Astrocyte of the spinal cord (primary cell): ENCODE measurements around the gene CFAP70.
"Not testable (repeated sequence)": the region's sequence is repeated elsewhere in the genome, so short reads cannot be mapped to it uniquely, and the experiment has no call there.

ENCODE experiments used
- DNase-seq: peaks from one replicate; pipeline ENCODE4 v3.0.0; 2011; ENCODE audit warnings: low read depth, low spot score
- H3K4me3 ChIP-seq: 2 replicates; pipeline ENCODE4 v1.5.1; 2011; ENCODE audit warnings: low read depth, mild to moderate bottlenecking, low read length, moderate library complexity
- in situ Hi-C: cut with HindIII; loops from 2 replicates; pipeline ENCODE4 v1.10.0; 2017; ENCODE audit warnings: low sequenced_read_pairs
- TF ChIP-seq, protein P1 (sequence below): IDR thresholded peaks from 2 replicates; pipeline ENCODE4 v1.5.1; 2012; ENCODE audit warnings: low read depth, mild to moderate bottlenecking, low read length, inconsistent platforms

The CFAP70 gene

DNA sequence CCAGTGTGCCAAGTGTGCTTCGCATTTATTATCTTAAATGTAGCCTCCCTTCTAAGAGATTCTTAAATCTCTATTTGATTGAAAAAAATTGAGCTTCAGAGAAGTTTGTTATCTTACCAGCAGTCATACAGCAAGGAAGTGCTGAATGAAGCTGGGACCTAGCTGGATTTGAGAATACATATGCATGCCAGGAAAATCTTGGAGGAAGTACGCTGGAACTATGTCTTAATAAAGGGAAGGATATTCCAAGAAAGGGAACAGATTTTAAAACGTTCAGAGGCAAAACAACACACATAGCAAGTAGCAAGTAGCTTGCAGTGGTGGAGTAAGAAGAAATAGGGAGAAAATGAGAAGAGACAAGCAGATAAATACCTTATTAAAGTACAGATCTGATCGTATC is 1.5 kb downstream of the CFAP70 start:
- in situ Hi-C loops, result no loop called here
- TF ChIP-seq, protein P1, sequence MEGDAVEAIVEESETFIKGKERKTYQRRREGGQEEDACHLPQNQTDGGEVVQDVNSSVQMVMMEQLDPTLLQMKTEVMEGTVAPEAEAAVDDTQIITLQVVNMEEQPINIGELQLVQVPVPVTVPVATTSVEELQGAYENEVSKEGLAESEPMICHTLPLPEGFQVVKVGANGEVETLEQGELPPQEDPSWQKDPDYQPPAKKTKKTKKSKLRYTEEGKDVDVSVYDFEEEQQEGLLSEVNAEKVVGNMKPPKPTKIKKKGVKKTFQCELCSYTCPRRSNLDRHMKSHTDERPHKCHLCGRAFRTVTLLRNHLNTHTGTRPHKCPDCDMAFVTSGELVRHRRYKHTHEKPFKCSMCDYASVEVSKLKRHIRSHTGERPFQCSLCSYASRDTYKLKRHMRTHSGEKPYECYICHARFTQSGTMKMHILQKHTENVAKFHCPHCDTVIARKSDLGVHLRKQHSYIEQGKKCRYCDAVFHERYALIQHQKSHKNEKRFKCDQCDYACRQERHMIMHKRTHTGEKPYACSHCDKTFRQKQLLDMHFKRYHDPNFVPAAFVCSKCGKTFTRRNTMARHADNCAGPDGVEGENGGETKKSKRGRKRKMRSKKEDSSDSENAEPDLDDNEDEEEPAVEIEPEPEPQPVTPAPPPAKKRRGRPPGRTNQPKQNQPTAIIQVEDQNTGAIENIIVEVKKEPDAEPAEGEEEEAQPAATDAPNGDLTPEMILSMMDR, result no peak
- no peak for DNase-seq
- no peak overlapping the region for H3K4me3 ChIP-seq

DNA sequence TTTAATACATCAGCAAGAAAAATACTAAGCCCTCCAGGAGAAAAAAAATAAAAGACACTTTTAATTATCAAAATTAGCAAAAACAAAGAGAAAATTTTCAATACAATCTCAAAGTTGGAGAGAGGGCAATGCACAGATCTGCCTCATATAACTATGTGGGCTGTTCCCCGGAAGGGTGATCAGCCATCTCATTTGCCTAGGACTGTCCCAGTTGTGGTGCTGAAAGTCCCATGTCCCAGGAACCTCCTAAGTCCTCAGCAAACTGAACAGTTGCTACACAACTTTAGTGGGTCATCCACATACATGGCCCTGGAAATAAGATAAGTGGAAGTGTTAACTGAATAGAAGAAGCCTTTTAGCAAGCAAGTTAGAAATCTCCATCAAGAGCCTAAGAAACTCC is 14.4 kb downstream of the CFAP70 start:
- TF ChIP-seq, protein P1, result no peak
- no peak for DNase-seq
- in situ Hi-C loops, result no loop called here
- H3K4me3 ChIP-seq, result no peak overlapping the region

DNA sequence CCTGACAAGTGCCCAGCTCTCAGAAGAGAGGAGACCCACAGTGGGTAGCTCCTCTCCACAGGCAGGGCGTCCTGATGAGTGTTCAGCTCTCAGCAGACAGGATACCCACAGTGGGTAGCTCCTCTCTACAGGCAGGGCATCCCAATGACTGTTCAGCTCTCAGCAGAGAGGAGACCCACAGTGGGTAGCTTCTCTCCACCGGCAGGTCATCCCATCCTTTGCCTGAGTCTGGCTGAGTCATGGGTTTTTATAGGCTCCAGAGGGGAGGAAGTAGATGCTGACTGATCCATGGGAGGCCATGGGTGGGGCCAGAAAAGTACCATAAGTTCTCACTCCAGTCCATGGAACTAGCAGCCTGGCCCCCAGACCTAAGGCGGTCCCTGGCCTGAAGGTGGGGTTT is 18.5 kb downstream of the CFAP70 start:
- DNase-seq, result no peak
- TF ChIP-seq, protein P1, result no peak
- in situ Hi-C loops, result no loop called here
- H3K4me3 ChIP-seq, result no peak overlapping the region

DNA sequence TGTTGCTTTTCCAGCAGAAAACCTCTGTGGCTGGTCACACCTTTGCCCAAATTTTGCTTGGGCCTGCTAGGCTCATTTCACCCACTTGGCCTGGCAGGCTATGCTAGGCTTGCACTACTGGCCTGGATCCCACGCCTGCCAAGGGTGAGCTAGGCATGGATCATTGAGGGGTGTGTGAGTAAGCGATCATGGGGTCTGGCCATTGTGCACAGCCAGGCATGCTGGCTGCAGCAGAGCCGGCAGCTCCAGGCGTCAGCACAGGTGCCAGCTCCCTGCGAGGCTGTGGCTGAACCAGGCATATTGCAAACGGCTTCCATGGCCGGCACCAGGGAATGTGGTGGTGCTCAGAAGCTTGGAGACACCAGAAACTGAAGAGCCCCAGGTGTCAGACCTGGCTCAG is 19.2 kb downstream of the CFAP70 start:
- no peak for DNase-seq
- in situ Hi-C loops, result no loop called here
- TF ChIP-seq, protein P1, result no peak
- H3K4me3 ChIP-seq, result no peak overlapping the region

DNA sequence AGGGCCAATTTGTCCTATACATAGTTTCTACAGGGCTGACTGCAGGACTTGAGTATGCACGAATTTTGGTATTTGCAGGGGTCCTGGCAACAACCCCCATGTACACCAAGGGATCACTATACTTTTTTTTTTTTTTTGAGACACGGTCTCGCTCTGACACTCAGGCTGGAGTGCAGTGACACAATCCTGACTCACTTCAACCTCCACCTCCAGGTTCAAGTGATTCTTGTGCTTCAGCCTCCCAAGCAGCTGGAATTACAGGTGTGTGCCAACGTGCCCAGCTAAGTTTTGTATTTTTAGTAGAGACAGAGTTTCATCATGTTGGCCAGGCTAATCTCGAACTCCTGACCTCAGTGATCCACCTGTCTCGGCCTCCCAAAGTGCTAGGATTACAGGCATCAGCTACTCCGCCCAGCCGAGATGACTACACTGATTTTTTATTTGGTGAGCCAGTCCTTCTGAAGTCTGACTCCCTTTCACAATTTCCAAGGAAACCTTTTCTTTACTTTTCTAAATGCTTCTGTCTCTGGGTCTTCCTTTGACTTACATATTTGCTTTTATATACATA is 19.8 kb downstream of the CFAP70 start:
- TF ChIP-seq, protein P1, result no peak
- in situ Hi-C loops, result no loop called here
- no peak overlapping the region for H3K4me3 ChIP-seq
- DNase-seq, result no peak

DNA sequence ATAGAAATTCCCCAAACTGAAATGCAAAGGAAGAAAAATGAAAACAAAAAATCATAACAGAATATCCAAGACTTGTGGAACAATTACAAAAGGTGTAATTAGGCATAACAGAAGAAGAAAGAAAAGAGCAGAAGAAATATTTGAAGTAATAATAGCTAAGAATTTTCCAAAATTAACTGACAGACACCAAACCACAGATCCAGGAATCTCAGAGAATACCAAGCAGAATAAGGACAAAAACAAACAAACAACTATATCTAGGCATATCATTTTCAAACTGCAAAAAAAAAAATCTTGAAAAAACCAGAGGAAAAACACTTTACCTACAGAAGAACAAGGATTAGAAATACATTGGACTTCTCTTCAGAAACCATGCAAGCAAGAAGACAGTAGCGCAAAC is 25.5 kb downstream of the CFAP70 start:
- in situ Hi-C loops, result no loop called here
- no peak overlapping the region for H3K4me3 ChIP-seq
- TF ChIP-seq, protein P1, result no peak
- no peak for DNase-seq

DNA sequence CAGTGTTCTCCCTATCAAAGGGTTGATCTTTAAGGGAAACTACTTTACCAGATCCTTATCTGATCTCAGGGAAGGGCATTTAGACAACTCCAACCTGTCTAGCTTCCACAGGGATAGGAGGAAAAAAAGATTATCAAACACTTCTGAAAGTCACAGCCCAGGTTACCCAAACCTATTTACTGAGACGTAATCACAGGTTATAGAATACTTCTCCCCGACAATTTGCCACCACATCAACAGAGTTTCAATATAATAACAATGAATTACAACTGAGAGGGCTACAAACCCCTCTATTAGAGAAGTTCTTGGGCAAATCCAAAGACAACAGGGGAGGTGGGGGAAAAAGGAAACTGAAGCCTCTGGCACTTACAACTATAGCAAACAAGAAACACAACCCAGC is 26.3 kb downstream of the CFAP70 start:
- in situ Hi-C loops, result no loop called here
- no peak for DNase-seq
- no peak overlapping the region for H3K4me3 ChIP-seq
- TF ChIP-seq, protein P1, result no peak

DNA sequence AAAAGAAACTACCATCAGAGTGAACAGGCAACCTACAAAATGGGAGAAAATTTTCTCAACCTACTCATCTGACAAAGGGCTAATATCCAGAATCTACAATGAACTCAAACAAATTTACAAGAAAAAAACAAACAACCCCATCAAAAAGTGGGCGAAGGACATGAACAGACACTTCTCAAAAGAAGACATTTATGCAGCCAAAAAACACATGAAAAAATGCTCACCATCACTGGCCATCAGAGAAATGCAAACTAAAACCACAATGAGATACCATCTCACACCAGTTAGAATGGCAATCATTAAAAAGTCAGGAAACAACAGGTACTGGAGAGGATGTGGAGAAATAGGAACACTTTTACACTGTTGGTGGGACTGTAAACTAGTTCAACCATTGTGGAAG is 30.1 kb downstream of the CFAP70 start:
- in situ Hi-C loops, DNase-seq, H3K4me3 ChIP-seq: not testable (repeated sequence)

DNA sequence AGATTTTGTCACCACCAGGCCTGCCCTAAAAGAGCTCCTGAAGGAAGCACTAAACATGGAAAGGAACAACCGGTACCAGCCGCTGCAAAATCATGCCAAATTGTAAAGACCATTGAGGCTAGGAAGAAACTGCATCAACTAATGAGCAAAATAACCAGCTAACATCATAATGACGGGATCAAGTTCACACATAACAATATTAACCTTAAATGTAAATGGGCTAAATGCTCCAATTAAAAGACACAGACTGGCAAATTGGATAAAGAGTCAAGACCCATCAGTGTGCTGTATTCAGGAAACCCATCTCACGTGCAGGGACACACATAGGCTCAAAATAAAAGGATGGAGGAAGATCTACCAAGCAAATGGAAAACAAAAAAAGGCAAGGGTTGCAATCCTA is 33.4 kb downstream of the CFAP70 start:
- DNase-seq, H3K4me3 ChIP-seq, in situ Hi-C loops: not testable (repeated sequence)

DNA sequence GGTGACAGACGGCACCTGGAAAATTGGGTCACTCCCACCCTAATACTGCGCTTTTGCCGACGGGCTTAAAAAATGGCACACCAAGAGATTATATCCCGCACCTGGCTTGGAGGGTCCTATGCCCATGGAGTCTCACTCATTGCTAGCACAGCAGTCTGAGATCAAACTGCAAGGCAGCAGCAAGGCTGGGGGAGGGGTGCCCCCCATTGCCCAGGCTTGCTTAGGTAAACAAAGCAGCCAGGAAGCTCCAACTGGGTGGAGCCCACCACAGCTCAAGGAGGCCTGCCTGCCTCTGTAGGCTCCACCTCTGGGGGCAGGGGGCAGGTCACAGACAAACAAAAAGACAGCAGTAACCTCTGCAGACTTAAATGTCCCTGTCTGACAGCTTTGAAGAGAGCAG is 35.1 kb downstream of the CFAP70 start:
- DNase-seq, H3K4me3 ChIP-seq, in situ Hi-C loops: not testable (repeated sequence)
